Muscle layer of colon (tissue), 2 donors: Measurements from ENCODE around the gene RBM47.

ENCODE experiments used
- H3K27ac ChIP-seq: one replicate; pipeline ENCODE4 v1.7.0; 2013; ENCODE audit warnings: low read depth, mild to moderate bottlenecking, low read length, moderate library complexity
- H3K27me3 ChIP-seq, 2 donors: one replicate each; pipeline ENCODE4 v1.7.0; 2013; ENCODE audit warnings: low read length in 2 of 2, mild to moderate bottlenecking in 2 of 2; ENCODE audit not compliant: insufficient read depth in 2 of 2, control insufficient read depth in 1 of 2
- H3K36me3 ChIP-seq: one replicate; pipeline ENCODE4 v1.7.0; 2013; ENCODE audit warnings: mild to moderate bottlenecking, low read length; ENCODE audit not compliant: insufficient read depth
- H3K4me1 ChIP-seq: one replicate; pipeline ENCODE4 v1.7.0; 2013; ENCODE audit warnings: mild to moderate bottlenecking, low read length; ENCODE audit not compliant: insufficient read depth
- H3K4me3 ChIP-seq, 2 donors: one replicate each; pipeline ENCODE4 v1.7.0; 2013; ENCODE audit warnings: low read length in 2 of 2, low read depth in 1 of 2, mild to moderate bottlenecking in 1 of 2, moderate library complexity in 1 of 2
- H3K9ac ChIP-seq: one replicate; pipeline ENCODE4 v1.7.0; 2013; ENCODE audit warnings: low read length
- H3K9me3 ChIP-seq: one replicate; pipeline ENCODE4 v1.7.0; 2013; ENCODE audit warnings: mild to moderate bottlenecking, low read length
- donor health status: abdominal sarcoma.
- donor health status: Adenocarcinoma of cecum.

RBM47 gene

DNA sequence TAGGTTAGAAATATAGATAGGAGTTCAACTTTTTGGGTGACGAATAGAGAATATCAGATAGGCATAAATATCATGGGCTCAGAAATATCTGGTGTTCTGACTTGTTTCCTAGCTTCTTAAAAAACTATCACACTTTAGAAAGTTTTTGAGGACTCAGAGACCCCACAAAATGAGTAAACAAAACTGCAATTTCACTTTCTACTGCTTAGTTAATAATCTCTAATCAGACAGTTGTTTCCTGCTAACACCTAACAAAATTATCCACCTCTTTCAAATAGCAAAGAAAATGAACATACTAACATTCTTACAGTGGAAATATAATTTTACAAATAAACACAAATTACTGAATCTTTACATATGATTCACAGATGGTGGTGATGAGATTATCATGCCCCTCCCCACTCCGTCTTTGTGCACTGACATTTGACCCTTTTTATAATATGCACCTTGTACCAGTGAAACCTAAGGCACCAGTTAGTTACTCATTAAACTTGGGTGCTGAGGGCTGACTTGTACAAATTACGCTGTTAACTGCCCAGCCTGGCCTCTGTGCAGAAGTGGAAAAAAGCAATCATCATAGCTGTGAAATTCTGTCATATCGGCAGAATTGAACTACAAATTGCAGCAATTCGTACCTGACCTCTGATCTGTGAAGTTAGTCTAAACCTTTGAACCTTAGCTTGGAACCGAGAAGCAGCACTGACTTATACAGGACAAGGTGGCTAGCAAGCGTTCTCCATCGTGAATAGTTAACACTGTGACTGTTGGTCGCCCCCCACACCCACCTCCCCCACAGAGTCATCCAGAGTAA lies 155.9 kb downstream of the RBM47 start:
- Histone ChIP-seq H3K9me3 (no peaks in the 10 kb centered on the region), H3K4me1 (no peaks in the 10 kb centered on the region), H3K9ac (no peak overlapping the region), H3K36me3 (no peaks in the 10 kb centered on the region), H3K27me3 (no peaks in the 10 kb centered on the region), H3K4me3 (no peak overlapping the region), H3K27ac (no peak overlapping the region)

DNA sequence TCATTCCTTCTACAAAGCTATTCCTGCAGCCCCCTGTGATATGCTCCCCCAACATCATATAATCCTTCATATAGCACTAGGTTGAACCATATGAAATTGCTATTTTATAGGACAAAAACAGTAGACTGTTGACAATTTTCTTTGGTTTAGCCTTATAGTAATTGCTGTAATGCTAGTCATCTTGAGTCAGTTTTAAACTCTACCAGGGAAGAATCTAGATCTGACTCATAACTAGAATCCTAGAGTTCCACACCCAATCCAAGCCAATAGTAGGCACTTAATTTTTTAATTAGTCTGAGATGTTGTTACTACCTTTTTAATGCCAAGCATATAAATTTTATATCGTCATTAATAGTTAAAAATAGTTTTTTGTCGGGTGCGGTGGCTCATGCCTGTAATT lies 157.7 kb downstream of the RBM47 start:
- no peaks in the 10 kb centered on the region for H3K4me1 ChIP-seq
- no peaks in the 10 kb centered on the region for H3K27me3 ChIP-seq
- H3K27ac ChIP-seq: no peak overlapping the region
- H3K4me3 ChIP-seq: no peak overlapping the region
- H3K36me3 ChIP-seq: no peaks in the 10 kb centered on the region
- H3K9ac ChIP-seq: no peak overlapping the region
- H3K9me3 ChIP-seq: no peaks in the 10 kb centered on the region

- Histone ChIP-seq H3K4me3 (no peak overlapping the region), H3K27me3 (no peaks in the 10 kb centered on the region), H3K9ac (no peak overlapping the region), H3K36me3 (no peaks in the 10 kb centered on the region), H3K27ac (no peak overlapping the region), H3K9me3 (no peaks in the 10 kb centered on the region), H3K4me1 (no peaks in the 10 kb centered on the region)
Observed at GRCh38 chr4:40466789-40467188, 162.9 kb downstream of the RBM47 start.

- no peaks in the 10 kb centered on the region for H3K4me1 ChIP-seq
- H3K4me3 ChIP-seq: no peak overlapping the region
- H3K36me3 ChIP-seq: no peaks in the 10 kb centered on the region
- H3K9ac ChIP-seq: no peak overlapping the region
- H3K27me3 ChIP-seq: no peaks in the 10 kb centered on the region
- no peak overlapping the region for H3K27ac ChIP-seq
- H3K9me3 ChIP-seq: no peaks in the 10 kb centered on the region
Observed at GRCh38 chr4:40462326-40462725, 167.3 kb downstream of the RBM47 start.

DNA sequence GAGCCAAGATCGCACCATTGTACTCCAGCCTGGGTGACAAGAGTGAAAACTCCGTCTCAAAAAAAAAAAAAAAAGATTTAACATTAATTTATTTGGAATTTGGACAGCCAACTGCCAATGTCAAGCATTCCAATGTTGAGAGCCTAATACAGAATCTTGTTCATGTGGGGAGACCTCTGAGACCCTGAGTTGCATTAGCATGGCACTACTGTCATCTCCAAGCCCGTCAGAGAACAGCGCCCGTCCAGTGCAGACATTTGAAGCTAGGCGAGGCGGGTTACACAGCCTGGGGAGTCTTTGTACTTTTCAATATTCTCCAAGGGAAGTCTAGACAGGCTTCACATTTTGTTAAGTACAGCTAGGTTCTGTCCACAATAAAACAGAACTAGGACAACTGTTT lies 167.8 kb downstream of the RBM47 start:
- Histone ChIP-seq H3K9me3 (no peaks in the 10 kb centered on the region), H3K4me1 (no peaks in the 10 kb centered on the region), H3K27me3 (no peaks in the 10 kb centered on the region), H3K36me3 (no peaks in the 10 kb centered on the region), H3K9ac (no peak overlapping the region), H3K27ac (no peak overlapping the region), H3K4me3 (no peak overlapping the region)

GRCh38 chr4:40461062-40461461 lies 168.6 kb downstream of the RBM47 start:
- Histone ChIP-seq H3K27me3 (no peaks in the 10 kb centered on the region), H3K4me1 (no peaks in the 10 kb centered on the region), H3K9ac (no peak overlapping the region), H3K9me3 (no peaks in the 10 kb centered on the region), H3K27ac (no peak overlapping the region), H3K36me3 (no peaks in the 10 kb centered on the region), H3K4me3 (no peak overlapping the region)

DNA sequence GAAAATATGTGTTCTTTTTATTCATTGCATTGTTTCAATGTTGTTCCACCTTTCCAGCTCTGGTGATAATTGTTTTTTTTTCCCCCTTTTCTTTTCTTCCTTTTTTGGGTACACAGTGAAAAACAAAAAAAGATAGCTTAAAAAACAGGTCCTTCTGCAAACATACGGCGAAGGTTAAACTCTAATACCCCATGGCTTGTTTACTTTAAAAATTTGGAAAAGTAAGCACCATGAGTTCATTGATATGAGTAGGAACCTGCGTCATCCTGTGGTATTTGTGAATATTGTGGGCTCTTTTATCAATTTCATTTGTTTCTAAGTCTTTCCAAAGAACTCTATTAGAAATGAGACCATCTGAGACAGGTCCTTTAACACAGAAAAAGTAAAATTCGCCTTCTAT lies 171.0 kb downstream of the RBM47 start:
- no peak overlapping the region for H3K9ac ChIP-seq
- no peak overlapping the region for H3K27ac ChIP-seq
- no peak overlapping the region for H3K4me3 ChIP-seq
- no peaks in the 10 kb centered on the region for H3K36me3 ChIP-seq
- no peaks in the 10 kb centered on the region for H3K9me3 ChIP-seq
- H3K27me3 ChIP-seq: no peaks in the 10 kb centered on the region
- no peaks in the 10 kb centered on the region for H3K4me1 ChIP-seq

DNA sequence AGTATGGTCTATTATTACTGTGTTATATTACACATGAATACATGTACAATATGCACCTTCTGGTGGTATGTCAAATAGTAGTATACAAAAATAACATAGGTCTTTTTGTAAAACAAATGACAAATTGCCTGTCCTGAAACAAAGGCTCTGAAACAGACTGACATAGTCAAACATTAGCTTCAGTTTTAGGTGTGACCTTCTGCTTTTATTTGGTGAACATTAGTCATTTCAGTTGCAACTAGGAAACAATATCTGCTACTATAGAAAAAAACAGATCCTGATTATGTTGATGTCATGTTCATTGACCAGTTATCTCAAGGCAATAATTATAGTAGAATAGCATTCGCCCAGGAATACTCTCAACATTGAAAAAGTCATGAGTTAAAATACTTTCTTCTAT lies 171.6 kb downstream of the RBM47 start:
- no peaks in the 10 kb centered on the region for H3K9me3 ChIP-seq
- H3K4me3 ChIP-seq: no peak overlapping the region
- no peaks in the 10 kb centered on the region for H3K36me3 ChIP-seq
- H3K27ac ChIP-seq: no peak overlapping the region
- H3K4me1 ChIP-seq: no peaks in the 10 kb centered on the region
- no peaks in the 10 kb centered on the region for H3K27me3 ChIP-seq
- no peak overlapping the region for H3K9ac ChIP-seq

DNA sequence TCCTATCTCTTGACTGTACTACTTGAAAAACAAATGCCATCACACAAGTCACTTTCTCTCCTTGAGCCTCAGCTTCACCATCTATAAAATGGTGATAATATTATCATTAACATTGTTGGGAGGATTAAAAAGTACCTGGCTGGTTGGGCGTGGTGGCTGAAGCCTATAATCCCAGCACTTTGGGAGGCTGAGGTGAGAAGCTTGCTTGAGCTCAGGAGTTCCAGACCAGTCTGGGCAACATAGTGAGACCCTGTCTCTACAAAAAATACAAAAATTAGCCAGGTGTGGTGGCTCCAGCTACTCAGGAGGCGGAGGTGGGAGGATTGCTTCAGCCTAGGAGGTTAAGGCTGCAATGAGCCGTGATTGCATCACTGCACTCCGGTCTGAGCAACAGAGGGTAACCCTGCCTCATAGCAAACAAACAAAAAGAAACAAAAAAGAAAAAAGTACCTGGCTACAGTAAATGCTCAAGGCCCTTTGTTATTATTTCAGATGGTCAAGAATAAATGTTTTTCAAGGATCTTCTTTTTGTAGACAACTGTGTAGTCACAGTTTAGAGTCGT lies 174.2 kb downstream of the RBM47 start:
- no peaks in the 10 kb centered on the region for H3K27me3 ChIP-seq
- peaks cover 6% of the 10 kb centered on the region for H3K4me1 ChIP-seq
- no peak overlapping the region for H3K4me3 ChIP-seq
- no peak overlapping the region for H3K27ac ChIP-seq
- no peak overlapping the region for H3K9ac ChIP-seq
- no peaks in the 10 kb centered on the region for H3K9me3 ChIP-seq
- H3K36me3 ChIP-seq: no peaks in the 10 kb centered on the region

- Histone ChIP-seq H3K27ac (no peak overlapping the region), H3K4me3 (no peak overlapping the region), H3K9me3 (no peaks in the 10 kb centered on the region), H3K36me3 (no peaks in the 10 kb centered on the region), H3K4me1 (peaks cover 6% of the 10 kb centered on the region), H3K27me3 (no peaks in the 10 kb centered on the region), H3K9ac (no peak overlapping the region)
Observed at GRCh38 chr4:40454816-40455215, 174.8 kb downstream of the RBM47 start.

DNA sequence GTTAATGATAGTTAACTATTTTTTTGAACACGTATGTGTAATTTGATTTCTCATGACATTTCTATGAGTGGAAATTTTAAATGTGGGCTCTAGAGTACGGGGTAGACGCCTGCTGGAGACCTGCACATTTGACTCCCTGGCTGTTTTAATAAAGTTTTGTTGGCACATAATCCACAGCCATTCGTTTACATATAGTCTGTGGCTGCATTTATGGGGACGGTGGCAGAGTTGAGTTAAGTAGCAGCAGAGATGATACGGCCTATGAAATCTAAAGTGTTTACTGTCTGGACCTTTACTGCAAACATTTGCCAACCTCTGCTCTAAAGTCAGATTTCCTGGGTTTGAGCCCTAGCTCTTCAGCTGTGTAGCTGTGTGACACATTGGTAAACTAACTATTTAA lies 175.8 kb downstream of the RBM47 start:
- Histone ChIP-seq H3K27me3 (no peaks in the 10 kb centered on the region), H3K4me1 (peaks cover 6% of the 10 kb centered on the region), H3K9me3 (no peaks in the 10 kb centered on the region), H3K4me3 (no peak overlapping the region), H3K9ac (no peak overlapping the region), H3K27ac (no peak overlapping the region), H3K36me3 (no peaks in the 10 kb centered on the region)

- no peaks in the 10 kb centered on the region for H3K9me3 ChIP-seq
- H3K27ac ChIP-seq: no peak overlapping the region
- no peaks in the 10 kb centered on the region for H3K36me3 ChIP-seq
- no peak overlapping the region for H3K4me3 ChIP-seq
- H3K4me1 ChIP-seq: peaks cover 6% of the 10 kb centered on the region
- H3K9ac ChIP-seq: no peak overlapping the region
- no peaks in the 10 kb centered on the region for H3K27me3 ChIP-seq
Observed at GRCh38 chr4:40448875-40449274, 180.8 kb downstream of the RBM47 start.
